K562 (cell line): ENCODE measurements around the gene TRPC5OS. TPM values are rescaled to one million over a fixed set of nuclear protein-coding genes. Genes with fewer than 3 reads are reported as not detected.
A peak's percentile ranks its signal among the peaks of the same experiment; 100 is the strongest.

Source experiments
- ATAC-seq: fragments of 200-7000 bp; cut with Tn5 transposase; 3 replicates; pipeline ENCODE4 v1.9.1; 2020; ENCODE audit warnings: moderate library complexity
- BruUV-seq: library from RNA; stranded (reverse); fragments of 400-500 nt; replicated peaks from 2 replicates; lab custom pipeline; 2021; lab: Mats Ljungman, UMichigan
- CTCF ChIA-PET: fragments of 300-600 bp; formaldehyde crosslinking; extraction: SDS; loops from one replicate; lab custom pipeline; 2021; ENCODE audit warnings: low intra/inter-chr PET ratio; lab: Yijun Ruan, JAX
- POLR2A ChIA-PET: fragments of 300-600, 350-650 bp; sonication (Branson Sonifier 250); formaldehyde crosslinking; extraction: SDS; loops from one replicate; lab custom pipeline; 2021; ENCODE audit warnings: antibody characterized with exemption, inconsistent platforms; lab: Yijun Ruan, JAX
- DNase-seq, 4 experiments: peaks; one replicate each; pipeline versions ENCODE4 v3.0.0 to v3.0.0-alpha.2; 2011 to 2018; ENCODE audit warnings: low spot score in 3 of 4, mixed read lengths in 3 of 4; ENCODE audit errors: extremely low read depth in 1 of 4
- FAIRE-seq: peaks from 2 replicates; lab custom pipeline; 2011; peaks lifted over from hg19 to GRCh38; lab: Jason Lieb, UNC
- H2AFZ ChIP-seq: 2 replicates; pipeline ENCODE4 v1.6.0; 2011; ENCODE audit warnings: low read depth, low read length, control low read depth, inconsistent platforms
- H3K27ac ChIP-seq: fragments of 200-600 bp; 3 replicates; pipeline ENCODE4 v1.8.0; 2011; ENCODE audit warnings: low read depth, mild to moderate bottlenecking, control low read depth, inconsistent platforms, low read length, moderate library complexity, mixed read lengths; ENCODE audit errors: extremely low read depth
- H3K27me3 ChIP-seq, 2 experiments: fragments of 300-600 bp in 1 of 2; 2 replicates in 1 of 2; 3 replicates in 1 of 2; pipeline versions ENCODE4 v1.6.0 to v1.8.0; 2011; ENCODE audit warnings: inconsistent platforms in 2 of 2, low read length in 2 of 2, mild to moderate bottlenecking in 1 of 2, mixed read lengths in 1 of 2, moderate library complexity in 1 of 2; ENCODE audit not compliant: control insufficient read depth in 2 of 2, insufficient read depth in 2 of 2
- H3K36me3 ChIP-seq: fragments of 300-600 bp; 3 replicates; pipeline ENCODE4 v1.8.0; 2011; ENCODE audit warnings: mild to moderate bottlenecking, low read length, inconsistent platforms; ENCODE audit not compliant: control insufficient read depth, insufficient read depth
- H3K4me1 ChIP-seq, 2 experiments: fragments of 200-600 bp in 1 of 2; replicated peaks in 1 of 2; 2 replicates in 1 of 2; 3 replicates in 1 of 2; pipeline versions ENCODE4 v1.5.1 to v1.8.0; 2011; ENCODE audit warnings: inconsistent platforms in 2 of 2, low read length in 2 of 2, mild to moderate bottlenecking in 1 of 2, mixed read lengths in 1 of 2, moderate library complexity in 1 of 2; ENCODE audit not compliant: control insufficient read depth in 2 of 2, insufficient read depth in 2 of 2
- H3K4me2 ChIP-seq: 2 replicates; pipeline ENCODE4 v1.6.1; 2011; ENCODE audit warnings: low read length, control low read depth, inconsistent platforms, mixed read lengths; ENCODE audit not compliant: insufficient read depth
- H3K4me3 ChIP-seq: fragments of 200-600 bp; sonication (generic), shearing (Covaris generic); 2 replicates; pipeline ENCODE4 v1.5.1; 2016; ENCODE audit warnings: control low read depth, inconsistent platforms
- H3K79me2 ChIP-seq: fragments of 200-600 bp; 3 replicates; pipeline ENCODE4 v1.8.0; 2011; ENCODE audit warnings: low read length, inconsistent platforms; ENCODE audit not compliant: control insufficient read depth, insufficient read depth
- H3K9ac ChIP-seq, 2 experiments: 2 replicates each; pipeline versions ENCODE4 v1.6.0 to v1.6.1; 2011; ENCODE audit warnings: low read depth in 2 of 2, low read length in 2 of 2, control low read depth in 1 of 2, inconsistent platforms in 1 of 2, mild to moderate bottlenecking in 1 of 2, mixed read lengths in 1 of 2; ENCODE audit not compliant: insufficient read depth in 1 of 2
- H3K9me1 ChIP-seq: one replicate; pipeline ENCODE4 v1.6.0; 2011; ENCODE audit warnings: inconsistent platforms, mild to moderate bottlenecking, low read length, moderate library complexity; ENCODE audit not compliant: control insufficient read depth, insufficient read depth
- H3K9me3 ChIP-seq: replicated peaks from 2 replicates; pipeline ENCODE4 v1.5.1; 2011; ENCODE audit warnings: low read depth, low read length, inconsistent platforms; ENCODE audit not compliant: control insufficient read depth, insufficient read depth
- H4K20me1 ChIP-seq: replicated peaks from 2 replicates; pipeline ENCODE4 v1.6.1; 2011; ENCODE audit warnings: low read length, inconsistent platforms, mixed read lengths; ENCODE audit not compliant: control insufficient read depth, insufficient read depth
- MAFK ChIP-seq: IDR thresholded peaks from 2 replicates; pipeline ENCODE4 v1.6.1; 2011; ENCODE audit warnings: low read length, improper control_type of control experiment
- WGBS: fragments of 100-300 bp; shearing (Covaris generic); methylation state at CpG from one replicate; pipeline ENCODE4 v1.1.6; 2016; ENCODE audit warnings: low coverage, mixed read lengths; ENCODE audit not compliant: insufficient coverage; ENCODE audit errors: missing lambda C conversion rate; 5-methylcytosine and 5-hydroxymethylcytosine counted together
- in situ Hi-C: fragments of 300-500 bp; cut with MboI; formaldehyde crosslinking; loops from 4 replicates; pipeline ENCODE4 v1.15.0; 2018; ENCODE audit warnings: inconsistent platforms, mixed read lengths
- intact Hi-C: fragments of 100-400 bp; cut with micrococcal nuclease; formaldehyde crosslinking; loops from 2 replicates; pipeline ENCODE4 v1.14.2; 2022
- polyA plus RNA-seq, 8 experiments: library from polyadenylated mRNA; depleted of rRNA in 4 of 8; stranded (reverse) in 5 of 8; unstranded in 3 of 8; fragments of >200 nt; fragmentation: Nextera tagmentation in 2 of 8; fragmentation: Illumina TruSeq in 1 of 8; extraction: Ambion mirVana in 2 of 8; extraction: Trizol in 1 of 8; gene quantifications; 2 replicates each; pipeline versions ENCODE4 v1.2.1 to v1.2.3, GENCODE V29; 2011 to 2014; ENCODE audit warnings: inconsistent platforms in 1 of 8, missing spikeins in 1 of 8
- total RNA-seq, 7 experiments: library from RNA; depleted of rRNA in 6 of 7; stranded (reverse); fragments of >200 nt in 6 of 7; fragmentation: Illumina TruSeq in 2 of 7; extraction: Trizol in 2 of 7; gene quantifications; 2 replicates each; pipeline versions ENCODE4 v1.2.1 to v1.2.3, GENCODE V29; 2011 to 2021; ENCODE audit warnings: low replicate concordance in 1 of 7
- TF ChIP-seq, protein P1 (sequence below), 2 experiments: fragments of 450-650 bp in 1 of 2; sonication (generic) in 1 of 2; formaldehyde crosslinking in 1 of 2; IDR thresholded peaks; 2 replicates each; pipeline versions ENCODE4 v1.7.1 to v1.9.0; 2016 to 2022; ENCODE audit warnings: inconsistent platforms in 1 of 2, mild to moderate bottlenecking in 1 of 2, missing genetic modification reagents in 1 of 2

Gene TRPC5OS
- total and polyA plus RNA-seq, 9 of the 15 experiments (the other 6 are each of a cell fraction or from before 2014, with no cell fraction given) = not detected

DNA sequence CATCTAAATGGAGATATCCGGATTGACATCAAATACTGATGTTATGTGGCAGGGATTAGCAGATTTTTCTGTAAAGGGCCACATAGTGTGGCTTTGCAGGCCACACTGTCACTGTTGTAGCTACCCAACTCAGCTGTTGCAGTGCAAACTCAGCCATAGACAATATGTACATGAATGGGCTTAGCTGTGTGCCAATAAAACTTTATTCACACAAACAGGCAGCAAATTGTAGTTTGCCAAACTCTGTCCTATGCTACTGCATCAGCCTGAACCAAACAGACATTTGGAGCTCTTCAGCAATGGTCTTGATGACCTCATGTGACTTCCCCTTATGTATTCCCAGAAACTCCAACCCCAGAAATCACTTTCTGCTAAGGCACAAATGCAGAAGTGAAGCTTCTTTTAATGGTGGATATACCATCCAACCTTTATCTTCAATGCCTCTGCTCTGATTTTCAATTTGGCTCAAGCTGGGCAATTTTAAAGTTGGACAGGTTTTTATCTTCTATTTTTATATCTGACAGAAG is 18.4 kb upstream of the TRPC5OS start:
- Histone ChIP-seq H3K27me3 (no peaks in the 10 kb centered on the region), H3K4me1 (no peaks in the 10 kb centered on the region), H3K79me2 (no peaks in the 10 kb centered on the region), H3K27ac (no peak overlapping the region), H3K9me3 (no peaks in the 10 kb centered on the region), H3K36me3 (no peaks in the 10 kb centered on the region), H3K4me2 (no peak overlapping the region), H3K4me3 (no peak overlapping the region), H2AFZ (no peak overlapping the region), H4K20me1 (no peaks in the 10 kb centered on the region), H3K9me1 (no peaks in the 10 kb centered on the region), H3K9ac (no peak overlapping the region)
- intact Hi-C loops (no loop called here), in situ Hi-C loops (no loop called here)
- ChIA-PET CTCF (no interaction called here), POLR2A (no interaction called here)
- 0% methylated on average over 1 of the region's 1 CpG for WGBS
- DNase-seq (no peak), ATAC-seq (no peak), FAIRE-seq (no peak)
- TF ChIP-seq MAFK = no peak
- TF ChIP-seq, protein P1, sequence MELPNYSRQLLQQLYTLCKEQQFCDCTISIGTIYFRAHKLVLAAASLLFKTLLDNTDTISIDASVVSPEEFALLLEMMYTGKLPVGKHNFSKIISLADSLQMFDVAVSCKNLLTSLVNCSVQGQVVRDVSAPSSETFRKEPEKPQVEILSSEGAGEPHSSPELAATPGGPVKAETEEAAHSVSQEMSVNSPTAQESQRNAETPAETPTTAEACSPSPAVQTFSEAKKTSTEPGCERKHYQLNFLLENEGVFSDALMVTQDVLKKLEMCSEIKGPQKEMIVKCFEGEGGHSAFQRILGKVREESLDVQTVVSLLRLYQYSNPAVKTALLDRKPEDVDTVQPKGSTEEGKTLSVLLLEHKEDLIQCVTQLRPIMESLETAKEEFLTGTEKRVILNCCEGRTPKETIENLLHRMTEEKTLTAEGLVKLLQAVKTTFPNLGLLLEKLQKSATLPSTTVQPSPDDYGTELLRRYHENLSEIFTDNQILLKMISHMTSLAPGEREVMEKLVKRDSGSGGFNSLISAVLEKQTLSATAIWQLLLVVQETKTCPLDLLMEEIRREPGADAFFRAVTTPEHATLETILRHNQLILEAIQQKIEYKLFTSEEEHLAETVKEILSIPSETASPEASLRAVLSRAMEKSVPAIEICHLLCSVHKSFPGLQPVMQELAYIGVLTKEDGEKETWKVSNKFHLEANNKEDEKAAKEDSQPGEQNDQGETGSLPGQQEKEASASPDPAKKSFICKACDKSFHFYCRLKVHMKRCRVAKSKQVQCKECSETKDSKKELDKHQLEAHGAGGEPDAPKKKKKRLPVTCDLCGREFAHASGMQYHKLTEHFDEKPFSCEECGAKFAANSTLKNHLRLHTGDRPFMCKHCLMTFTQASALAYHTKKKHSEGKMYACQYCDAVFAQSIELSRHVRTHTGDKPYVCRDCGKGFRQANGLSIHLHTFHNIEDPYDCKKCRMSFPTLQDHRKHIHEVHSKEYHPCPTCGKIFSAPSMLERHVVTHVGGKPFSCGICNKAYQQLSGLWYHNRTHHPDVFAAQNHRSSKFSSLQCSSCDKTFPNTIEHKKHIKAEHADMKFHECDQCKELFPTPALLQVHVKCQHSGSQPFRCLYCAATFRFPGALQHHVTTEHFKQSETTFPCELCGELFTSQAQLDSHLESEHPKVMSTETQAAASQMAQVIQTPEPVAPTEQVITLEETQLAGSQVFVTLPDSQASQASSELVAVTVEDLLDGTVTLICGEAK (IDR thresholded peaks at IDR 0.05) = peak; percentile 85
- TF ChIP-seq, protein P1 (CRISPR knock-in tag; IDR thresholded peaks at IDR 0.05) = peak; percentile 69; the same call in 1 of the 2 replicates
- no TSS peak for BruUV-seq
